Measurements from ENCODE around the gene SPATA7. TPM values are rescaled to one million over a fixed set of nuclear protein-coding genes. Genes with fewer than 3 reads are reported as not detected.

The SPATA7 gene
- total RNA-seq, 1 experiment from 2014 or later: 5.3 TPM

DNA sequence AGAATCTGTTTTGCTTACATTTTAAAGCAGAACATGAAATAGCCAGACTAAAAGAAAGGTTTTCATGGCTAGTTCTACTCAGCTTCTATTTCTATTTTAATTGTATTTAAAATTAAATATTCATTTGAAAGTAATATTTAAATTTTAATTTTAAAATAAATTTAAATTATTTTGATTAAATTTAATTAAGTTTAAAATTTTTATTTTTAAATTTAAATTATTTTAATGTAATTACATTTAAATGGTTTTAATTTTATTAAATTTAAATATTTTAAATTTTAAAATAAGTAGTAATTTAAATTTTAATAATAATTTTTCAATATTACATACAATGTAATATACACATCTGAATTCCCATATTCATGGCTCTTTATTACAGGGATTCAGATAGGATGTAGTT lies 45.1 kb upstream of the SPATA7 start:
- H3K56ac ChIP-seq (ENCODE audit: insufficient read length, low read depth, low read length): no peak overlapping the region
- Mint-ChIP-seq H3K27ac (no peak overlapping the region), H3K4me1 (peaks cover 5 to 9% of the 10 kb centered on the region in 2 experiments), H3K36me3 (ENCODE audit: insufficient read depth in 1 of 3, low read depth in 3 of 3) (no peaks in the 10 kb centered on the region), H3K4me3 (no peak overlapping the region), H3K27me3 (ENCODE audit: low read depth) (peaks cover 2% of the 10 kb centered on the region; the same call in 1 of the 2 replicates), H3K9me3 (no peaks in the 10 kb centered on the region)
- no peaks in the 10 kb centered on the region for H4K20me1 ChIP-seq (ENCODE audit: control insufficient read depth, insufficient read depth, insufficient read length)
- H3K79me1 ChIP-seq (ENCODE audit: insufficient read depth, low read depth, low read length, poor library complexity, severe bottlenecking): no peaks in the 10 kb centered on the region
- H3K9me3 ChIP-seq (ENCODE audit: control insufficient read depth, low read depth, low read length): no peaks in the 10 kb centered on the region
- H3K4me2 ChIP-seq (ENCODE audit: insufficient read depth, insufficient read length, low read length): no peak overlapping the region
- no peak overlapping the region for H2BK15ac ChIP-seq (ENCODE audit: low read depth, low read length)
- H2AFZ ChIP-seq (ENCODE audit: low read length): no peak overlapping the region
- H3K4me1 ChIP-seq (ENCODE audit: insufficient read depth, low read length): no peaks in the 10 kb centered on the region
- H3K27ac ChIP-seq (ENCODE audit: insufficient read length, low read depth, low read length): no peak overlapping the region
- H3T11ph ChIP-seq (ENCODE audit: low read length): no peak overlapping the region
- no peak overlapping the region for H4K5ac ChIP-seq (ENCODE audit: insufficient read length, low read depth, low read length)
- no peak overlapping the region for H4K91ac ChIP-seq (ENCODE audit: insufficient read length, low read depth, low read length)
- no peaks in the 10 kb centered on the region for H3K23me2 ChIP-seq (ENCODE audit: insufficient read length, low read depth, low read length, poor library complexity, severe bottlenecking)
- no peak overlapping the region for H2BK12ac ChIP-seq (ENCODE audit: insufficient read length, low read depth, low read length)
- TF ChIP-seq, protein P1, sequence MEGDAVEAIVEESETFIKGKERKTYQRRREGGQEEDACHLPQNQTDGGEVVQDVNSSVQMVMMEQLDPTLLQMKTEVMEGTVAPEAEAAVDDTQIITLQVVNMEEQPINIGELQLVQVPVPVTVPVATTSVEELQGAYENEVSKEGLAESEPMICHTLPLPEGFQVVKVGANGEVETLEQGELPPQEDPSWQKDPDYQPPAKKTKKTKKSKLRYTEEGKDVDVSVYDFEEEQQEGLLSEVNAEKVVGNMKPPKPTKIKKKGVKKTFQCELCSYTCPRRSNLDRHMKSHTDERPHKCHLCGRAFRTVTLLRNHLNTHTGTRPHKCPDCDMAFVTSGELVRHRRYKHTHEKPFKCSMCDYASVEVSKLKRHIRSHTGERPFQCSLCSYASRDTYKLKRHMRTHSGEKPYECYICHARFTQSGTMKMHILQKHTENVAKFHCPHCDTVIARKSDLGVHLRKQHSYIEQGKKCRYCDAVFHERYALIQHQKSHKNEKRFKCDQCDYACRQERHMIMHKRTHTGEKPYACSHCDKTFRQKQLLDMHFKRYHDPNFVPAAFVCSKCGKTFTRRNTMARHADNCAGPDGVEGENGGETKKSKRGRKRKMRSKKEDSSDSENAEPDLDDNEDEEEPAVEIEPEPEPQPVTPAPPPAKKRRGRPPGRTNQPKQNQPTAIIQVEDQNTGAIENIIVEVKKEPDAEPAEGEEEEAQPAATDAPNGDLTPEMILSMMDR (conservative IDR thresholded peaks at IDR 0.05): no peak
- H3K14ac ChIP-seq (ENCODE audit: insufficient read depth, low read length): no peak overlapping the region
- H3K79me2 ChIP-seq (ENCODE audit: insufficient read depth, low read length): no peaks in the 10 kb centered on the region
- DNase-seq: no peak
- no peak overlapping the region for H3K9ac ChIP-seq (ENCODE audit: extremely low read depth, insufficient read length, low read length)
- no peak overlapping the region for H2BK120ac ChIP-seq (ENCODE audit: low read depth, low read length, poor library complexity, severe bottlenecking)
- H3K4ac ChIP-seq (ENCODE audit: low read depth, low read length): no peak overlapping the region
- no peak overlapping the region for H4K8ac ChIP-seq (replicated peaks; ENCODE audit: insufficient read length, low read depth, low read length)
- H2BK5ac ChIP-seq (ENCODE audit: insufficient read length, low read length): no peak overlapping the region
- no peak overlapping the region for H3K18ac ChIP-seq (ENCODE audit: insufficient read length, low read depth, low read length)
- H2BK20ac ChIP-seq (ENCODE audit: low read depth, low read length, poor library complexity, severe bottlenecking): no peak overlapping the region
- H3K27me3 ChIP-seq (ENCODE audit: insufficient read depth, low read length): no peaks in the 10 kb centered on the region
- no peak overlapping the region for H3K23ac ChIP-seq (ENCODE audit: insufficient read length, low read depth, low read length)
- no peak overlapping the region for H2AK5ac ChIP-seq (ENCODE audit: insufficient read length, low read length)

Data from H9 (cell line).